NOMO-1 treated with DMSO at 0.1 percent for 48 hours (cell line): ENCODE results near the gene CC2D2B.

Source experiments
- DNase-seq: peaks from one replicate; lab custom pipeline; 2025; ENCODE audit not compliant: unreplicated experiment; lab: John Stamatoyannopoulos, UW

Gene CC2D2B

DNA sequence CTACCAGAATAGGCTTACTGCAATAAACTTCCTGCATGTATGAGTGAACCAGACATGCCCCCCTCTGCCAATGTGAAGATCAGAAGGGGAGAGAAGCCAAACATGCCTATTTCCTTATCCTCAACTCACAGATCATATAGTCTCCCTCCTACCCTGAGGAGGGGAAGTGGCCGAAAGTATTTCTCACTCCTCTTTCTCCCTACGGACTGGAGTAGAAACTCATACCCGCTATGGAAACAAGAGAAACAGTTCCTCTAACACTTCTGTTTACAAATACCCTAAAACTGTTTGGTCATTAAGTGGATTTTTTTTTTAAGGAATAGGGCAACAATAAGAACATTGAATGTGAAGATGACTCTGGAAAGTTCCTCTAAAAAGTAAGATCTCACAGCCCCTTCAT lies 167.0 kb downstream of the CC2D2B start:
- no peak for DNase-seq

GRCh38 chr10:96075977-96076376 lies 168.2 kb downstream of the CC2D2B start:
- DNase-seq = no peak

DNA sequence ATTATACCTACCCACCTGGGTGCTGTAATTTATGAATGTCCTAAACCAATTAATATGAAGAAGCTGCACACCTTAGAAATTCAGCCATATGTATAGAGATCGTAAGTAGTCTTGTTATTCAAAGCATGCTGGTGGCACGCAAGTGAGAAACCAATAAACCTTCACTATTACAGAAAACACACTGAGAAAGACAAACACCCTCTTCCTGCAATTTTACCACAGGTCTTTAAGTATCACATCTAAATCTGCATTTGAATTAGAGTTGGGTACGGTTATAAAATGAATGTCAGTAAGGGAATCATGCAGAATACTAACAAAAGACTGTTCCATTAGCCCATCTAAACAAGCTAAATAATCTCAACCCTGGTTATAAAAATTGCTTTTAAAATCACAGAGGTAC lies 169.4 kb downstream of the CC2D2B start:
- DNase-seq = no peak

DNA sequence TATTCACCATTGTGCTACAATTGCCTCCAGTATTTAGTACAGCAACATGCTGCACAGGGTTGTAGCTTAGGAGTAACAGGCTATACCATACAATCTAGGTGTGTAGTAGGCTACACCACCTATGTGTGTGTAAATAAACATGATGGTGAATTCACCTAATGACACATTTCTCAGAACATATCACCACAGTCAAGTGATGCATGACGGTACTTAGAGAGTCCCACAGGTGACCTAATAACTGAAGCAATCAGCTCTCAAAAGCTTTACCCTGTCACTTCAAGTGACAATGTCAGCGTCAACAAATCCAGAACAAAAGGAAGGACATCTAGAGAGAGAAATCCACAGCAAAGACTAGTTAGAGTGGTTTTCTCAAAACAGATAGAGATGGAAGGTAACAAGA lies 174.4 kb downstream of the CC2D2B start:
- DNase-seq = no peak
